NCI-H128 (cell line): ENCODE results near the gene NCLN.

Experiments used
- DNase-seq: peaks from one replicate; lab custom pipeline; 2025; ENCODE audit not compliant: unreplicated experiment; lab: John Stamatoyannopoulos, UW

The NCLN gene, protein sequence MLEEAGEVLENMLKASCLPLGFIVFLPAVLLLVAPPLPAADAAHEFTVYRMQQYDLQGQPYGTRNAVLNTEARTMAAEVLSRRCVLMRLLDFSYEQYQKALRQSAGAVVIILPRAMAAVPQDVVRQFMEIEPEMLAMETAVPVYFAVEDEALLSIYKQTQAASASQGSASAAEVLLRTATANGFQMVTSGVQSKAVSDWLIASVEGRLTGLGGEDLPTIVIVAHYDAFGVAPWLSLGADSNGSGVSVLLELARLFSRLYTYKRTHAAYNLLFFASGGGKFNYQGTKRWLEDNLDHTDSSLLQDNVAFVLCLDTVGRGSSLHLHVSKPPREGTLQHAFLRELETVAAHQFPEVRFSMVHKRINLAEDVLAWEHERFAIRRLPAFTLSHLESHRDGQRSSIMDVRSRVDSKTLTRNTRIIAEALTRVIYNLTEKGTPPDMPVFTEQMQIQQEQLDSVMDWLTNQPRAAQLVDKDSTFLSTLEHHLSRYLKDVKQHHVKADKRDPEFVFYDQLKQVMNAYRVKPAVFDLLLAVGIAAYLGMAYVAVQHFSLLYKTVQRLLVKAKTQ

DNA sequence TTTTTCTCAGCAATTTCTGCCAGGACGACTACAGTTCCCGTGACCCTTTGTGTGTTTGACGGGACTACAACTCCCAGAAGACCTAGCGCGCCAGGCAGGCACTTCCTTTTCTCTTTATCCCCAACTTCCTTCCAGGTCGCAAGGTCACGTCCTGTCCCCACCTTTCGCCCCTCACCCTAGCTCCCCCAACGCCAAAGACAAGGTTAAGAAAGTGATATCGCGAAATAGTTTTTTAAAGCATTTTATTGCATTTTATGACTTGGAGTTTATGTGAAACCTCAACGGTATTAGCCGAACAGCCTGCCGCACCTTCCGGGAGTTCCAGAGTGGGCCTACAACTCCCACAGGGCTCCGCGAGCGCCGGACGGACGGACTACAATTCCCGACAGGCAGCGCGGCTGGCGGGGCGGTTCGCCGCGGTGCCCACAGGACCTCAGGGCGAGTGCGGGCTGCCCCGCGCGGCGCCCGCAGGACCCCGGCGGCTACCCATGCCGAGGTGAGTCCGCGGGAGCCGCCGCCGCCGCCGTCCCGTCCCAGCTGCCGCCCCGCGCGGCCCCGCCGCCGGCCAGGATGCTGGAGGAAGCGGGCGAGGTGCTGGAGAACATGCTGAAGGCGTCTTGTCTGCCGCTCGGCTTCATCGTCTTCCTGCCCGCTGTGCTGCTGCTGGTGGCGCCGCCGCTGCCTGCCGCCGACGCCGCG lies at the start of gene NCLN:
Gene NCLN, plus strand, starts transcription at position 470 of the 699 bp plus-strand sequence. Its CDS starts 101 bp downstream, at position 571.
- peak; percentile 86 for DNase-seq

DNA sequence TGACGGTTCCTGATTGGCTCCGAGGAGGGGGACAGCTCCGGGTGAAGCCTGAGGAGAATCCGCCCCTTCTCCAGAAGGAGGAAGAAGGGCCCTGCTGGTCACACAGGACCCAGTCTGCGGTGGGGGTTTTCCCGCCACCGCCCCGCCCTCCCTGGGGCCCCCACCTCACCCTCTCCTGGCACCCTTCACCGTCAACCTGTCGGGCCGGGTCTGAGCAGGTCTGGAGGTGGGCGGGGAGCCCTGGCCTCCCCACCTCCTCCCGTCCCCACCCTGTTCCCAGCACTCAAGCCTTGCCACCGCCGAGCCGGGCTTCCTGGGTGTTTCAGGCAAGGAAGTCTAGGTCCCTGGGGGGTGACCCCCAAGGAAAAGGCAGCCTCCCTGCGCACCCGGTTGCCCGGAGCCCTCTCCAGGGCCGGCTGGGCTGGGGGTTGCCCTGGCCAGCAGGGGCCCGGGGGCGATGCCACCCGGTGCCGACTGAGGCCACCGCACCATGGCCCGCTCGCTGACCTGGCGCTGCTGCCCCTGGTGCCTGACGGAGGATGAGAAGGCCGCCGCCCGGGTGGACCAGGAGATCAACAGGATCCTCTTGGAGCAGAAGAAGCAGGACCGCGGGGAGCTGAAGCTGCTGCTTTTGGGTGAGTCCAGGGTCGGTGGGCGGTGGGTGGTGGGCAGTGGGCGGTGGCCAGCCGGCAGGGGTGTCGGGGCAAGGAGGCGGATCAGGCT lies 49.6 kb upstream of the NCLN start, which contains the start of gene GNA15:
Gene GNA15, plus strand, starts transcription at position 73 of the 723 bp plus-strand sequence. Its CDS starts 418 bp downstream, at position 491.
- no peak for DNase-seq

DNA sequence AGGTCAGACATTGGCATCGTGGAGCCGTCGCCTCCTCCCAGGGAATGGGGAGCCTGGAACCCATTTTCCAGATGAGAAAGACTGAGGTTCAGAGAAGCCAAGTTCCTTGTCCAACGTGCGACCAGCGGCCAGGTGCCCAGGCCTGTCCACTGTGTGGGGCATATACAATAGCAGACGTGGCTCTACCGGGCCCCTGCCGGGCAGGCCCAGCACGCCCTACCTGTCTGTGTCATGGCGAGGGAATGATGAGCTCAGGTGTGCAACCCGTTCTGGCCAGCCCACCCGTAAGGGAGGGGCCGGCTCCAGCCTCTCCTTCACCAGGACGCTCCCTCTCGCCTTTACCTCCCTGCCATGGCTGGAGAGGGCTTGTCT lies 49.1 kb upstream of the NCLN start:
- no peak for DNase-seq

DNA sequence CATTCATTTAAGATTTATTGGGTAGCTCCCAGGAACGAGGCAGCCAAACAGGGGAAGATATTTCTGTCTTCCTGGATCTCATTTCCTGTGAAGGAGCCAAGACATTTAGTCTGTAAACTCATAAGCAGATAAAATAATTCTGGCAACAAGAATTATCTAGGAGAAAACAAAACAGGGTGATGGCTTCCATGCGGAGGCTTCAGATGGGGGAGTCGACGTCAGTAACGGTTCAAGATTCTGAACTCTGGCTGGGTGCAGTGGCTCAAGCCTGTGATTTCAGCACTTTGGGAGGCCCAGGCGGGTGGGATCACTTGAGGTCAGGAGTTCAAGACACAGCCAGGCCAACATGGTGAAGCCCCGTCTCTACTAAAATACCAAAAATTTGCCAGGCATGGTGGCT lies 48.6 kb upstream of the NCLN start:
- no peak for DNase-seq

DNA sequence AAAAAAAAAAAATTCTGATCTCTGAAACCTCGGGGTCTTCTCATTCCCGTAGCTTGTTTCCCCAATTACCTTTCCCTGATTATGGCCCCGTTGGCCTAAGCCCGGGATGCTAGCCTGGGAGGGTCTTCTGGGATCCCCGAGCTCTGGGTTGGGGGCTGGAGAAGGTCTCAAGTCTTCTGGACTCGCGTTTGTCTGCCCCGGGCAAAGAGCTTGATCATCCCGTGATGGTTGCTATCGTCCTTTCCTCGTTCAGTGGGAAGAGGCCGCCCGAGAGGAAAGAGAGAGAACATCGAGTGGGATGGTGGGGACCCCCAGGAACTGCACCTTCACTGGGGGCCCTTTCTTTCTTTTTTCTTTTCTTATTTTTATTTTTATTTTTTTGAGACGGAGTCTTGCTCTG lies 47.5 kb upstream of the NCLN start:
- no peak for DNase-seq

DNA sequence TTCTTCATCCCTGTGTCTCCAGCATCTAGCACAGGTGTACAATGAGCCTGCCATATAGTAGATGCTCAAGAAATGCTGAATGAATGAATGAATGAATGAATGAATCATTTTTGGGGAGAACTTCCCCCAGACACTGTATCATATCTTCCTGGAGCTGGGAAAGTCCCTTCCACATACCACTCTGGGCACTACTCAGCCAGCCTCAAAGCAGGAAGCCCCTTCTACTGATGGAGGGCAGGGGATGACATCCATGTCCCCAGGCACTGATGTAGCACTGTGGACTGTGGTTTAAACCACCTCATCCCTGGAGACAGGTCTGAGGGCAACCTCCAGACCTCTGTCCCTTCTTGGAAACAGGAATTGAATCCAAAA lies 45.1 kb upstream of the NCLN start:
- no peak for DNase-seq

DNA sequence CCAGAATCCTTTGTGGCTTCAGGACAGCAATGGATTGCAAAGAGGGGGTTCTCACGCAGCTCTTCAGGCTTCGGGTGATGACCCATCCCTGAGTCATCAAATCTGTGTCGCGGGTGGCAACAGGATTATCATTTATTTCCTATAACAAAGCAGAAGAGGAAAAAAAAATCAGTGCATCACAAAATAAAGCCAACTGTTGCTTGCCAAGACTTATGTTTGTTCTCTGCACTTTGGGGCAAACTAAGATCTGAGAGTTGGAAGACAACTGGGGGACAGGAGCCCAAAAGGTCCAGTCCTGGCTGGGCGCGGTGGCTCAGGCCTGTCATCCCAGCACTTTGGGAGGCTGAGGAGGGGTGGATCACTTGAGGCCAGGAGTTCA lies 43.4 kb upstream of the NCLN start:
- no peak for DNase-seq

DNA sequence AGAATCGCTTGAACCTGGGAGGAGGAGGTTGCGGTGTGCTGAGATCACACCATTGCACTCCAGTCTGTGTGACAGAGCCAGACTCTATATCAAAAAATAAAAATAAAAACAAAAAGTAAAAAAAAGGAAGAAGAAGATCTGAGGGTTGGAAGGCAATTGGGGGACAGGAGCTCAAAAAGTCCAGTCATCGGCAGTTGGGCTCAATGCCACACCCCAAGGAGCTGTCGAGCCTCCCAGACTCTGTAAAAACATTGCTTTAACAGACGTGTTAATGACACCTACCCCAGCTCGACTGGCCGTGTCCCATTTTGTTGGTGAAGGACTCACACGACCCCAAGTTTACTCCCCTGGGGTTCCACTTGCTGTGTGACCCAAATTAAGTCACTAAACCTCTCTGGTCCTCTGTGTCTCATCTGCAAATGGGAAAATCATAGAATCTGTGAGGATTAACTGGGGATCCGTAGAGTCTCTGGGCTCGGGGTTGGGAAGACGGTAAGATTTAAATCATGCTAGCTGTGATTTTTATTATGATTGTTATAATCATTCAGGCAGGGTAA lies 42.9 kb upstream of the NCLN start:
- DNase-seq, result no peak

DNA sequence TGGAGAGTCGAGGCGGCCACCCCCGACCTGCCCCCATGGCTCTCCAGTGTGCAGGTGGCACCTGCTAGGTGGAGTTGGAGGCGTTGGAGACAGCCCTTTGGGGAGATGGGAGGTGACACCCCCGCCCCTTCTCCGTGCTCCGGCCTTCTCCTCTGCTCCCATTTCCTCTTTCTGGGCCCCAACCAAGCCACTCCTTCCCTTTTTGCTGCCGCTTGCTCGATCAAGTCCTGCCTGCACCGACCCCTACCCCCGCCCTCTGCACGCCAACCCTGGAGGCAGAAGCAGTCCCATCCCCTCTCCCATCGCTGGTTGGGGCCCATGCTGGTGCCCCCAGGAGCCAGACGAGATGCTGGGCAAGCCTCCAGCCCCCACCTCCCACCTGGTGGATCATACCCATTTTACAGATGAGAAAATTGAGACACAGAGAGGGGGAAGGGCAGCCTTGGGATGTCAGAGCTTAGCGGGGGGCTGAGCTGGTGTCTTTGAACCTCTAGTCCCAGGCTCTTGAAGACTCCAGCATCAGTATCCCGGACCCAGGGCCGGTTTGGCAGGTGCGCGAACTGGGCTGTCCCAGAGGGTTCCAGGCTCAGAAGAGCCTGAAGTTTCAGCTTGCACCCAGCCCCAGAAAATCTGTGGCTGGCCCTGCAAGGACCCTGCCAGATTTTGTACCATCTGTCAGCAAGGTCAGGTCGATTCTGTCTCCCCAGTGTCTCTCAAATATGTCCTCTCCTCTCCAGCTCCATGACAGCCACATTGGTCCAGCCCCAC lies 39.6 kb upstream of the NCLN start:
- no peak for DNase-seq

DNA sequence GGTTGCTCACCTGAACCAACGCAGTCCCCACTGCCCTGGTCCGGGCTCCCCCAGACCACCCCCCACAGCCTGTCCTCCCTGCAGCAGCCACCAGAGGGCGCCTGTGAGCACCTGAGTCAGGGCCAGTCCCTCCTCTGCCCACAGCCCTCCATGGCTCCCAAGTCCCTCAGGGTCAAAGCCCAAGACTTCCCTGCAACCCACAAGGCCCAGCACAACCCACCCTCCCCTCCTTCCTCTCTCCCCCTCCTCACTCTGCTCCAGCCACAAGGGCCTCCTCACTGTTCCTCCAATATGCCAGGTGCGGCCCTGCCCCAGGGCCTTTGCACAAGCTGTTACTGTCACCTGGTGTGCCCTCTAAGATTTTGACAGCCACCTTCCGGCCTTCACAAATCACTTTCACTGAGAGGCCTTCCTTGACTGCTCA lies 39.0 kb upstream of the NCLN start:
- DNase-seq, result no peak

DNA sequence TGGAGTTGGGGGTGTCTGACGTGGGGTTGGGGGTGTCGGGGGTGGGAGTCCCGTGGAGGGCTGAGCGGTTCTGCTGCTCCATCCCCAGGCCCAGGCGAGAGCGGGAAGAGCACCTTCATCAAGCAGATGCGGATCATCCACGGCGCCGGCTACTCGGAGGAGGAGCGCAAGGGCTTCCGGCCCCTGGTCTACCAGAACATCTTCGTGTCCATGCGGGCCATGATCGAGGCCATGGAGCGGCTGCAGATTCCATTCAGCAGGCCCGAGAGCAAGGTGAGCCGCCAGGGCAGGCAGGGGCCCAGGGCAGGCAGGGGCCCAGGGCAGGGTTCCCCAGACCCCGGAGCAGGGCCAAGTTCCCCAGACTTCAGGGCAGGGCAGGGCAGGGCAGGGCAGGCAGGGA lies 37.2 kb upstream of the NCLN start:
- no peak for DNase-seq

DNA sequence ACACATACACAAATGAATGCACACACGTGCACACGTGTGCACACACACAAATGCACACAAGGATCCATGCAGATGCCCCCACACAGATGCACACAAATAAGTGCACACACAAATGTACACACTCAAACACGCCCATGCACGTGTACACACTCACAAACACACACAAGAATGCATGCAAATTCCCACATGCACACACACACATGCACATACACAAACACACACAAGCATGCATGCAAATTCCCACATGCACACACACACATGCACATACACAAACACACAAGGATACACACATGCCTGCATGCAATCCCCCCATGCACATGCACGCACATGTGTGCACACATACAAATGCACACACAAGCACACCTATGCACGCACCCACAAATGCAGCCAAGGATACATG lies 36.6 kb upstream of the NCLN start:
- no peak for DNase-seq

DNA sequence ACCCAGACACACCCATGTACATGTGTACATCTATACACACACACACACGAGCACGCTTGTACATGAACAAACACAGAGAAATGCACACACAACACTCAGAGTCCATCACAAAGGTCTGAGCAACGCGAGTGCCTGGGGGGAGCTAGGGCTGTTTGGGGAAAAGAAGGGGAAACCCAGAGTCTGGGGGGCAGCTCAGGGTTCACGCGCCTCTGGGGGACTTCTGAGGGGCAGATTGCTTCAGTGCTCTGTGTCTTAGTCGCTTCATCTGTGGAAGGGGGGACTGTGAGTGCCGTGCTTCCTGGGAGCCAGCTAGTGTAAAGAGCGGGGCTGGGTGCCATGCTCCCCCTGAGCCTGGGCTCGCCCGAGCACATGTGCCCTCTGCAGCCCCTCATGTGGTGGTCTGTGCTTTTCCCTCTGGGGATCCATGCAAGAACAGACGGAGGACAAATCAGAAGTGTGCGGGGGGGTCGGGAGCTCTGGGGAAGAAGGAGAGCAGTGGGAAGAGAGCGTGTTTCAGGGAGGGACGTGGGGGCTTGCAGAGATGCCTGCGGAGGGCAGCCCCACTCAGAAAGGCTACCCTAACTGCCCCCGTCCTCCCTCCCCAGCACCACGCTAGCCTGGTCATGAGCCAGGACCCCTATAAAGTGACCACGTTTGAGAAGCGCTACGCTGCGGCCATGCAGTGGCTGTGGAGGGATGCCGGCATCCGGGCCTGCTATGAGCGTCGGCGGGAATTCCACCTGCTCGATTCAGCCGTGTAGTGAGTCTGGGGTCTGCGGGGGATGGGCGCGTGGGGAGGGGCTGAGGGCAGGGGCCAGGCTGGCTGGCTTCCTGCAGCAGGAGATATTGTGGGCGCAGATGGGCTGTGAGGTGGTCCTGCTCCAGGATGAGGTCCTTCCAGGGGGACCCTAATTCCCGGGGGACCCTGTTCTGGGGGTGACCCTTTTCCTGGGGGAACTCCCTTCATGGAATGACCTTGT lies 35.9 kb upstream of the NCLN start:
- no peak for DNase-seq

DNA sequence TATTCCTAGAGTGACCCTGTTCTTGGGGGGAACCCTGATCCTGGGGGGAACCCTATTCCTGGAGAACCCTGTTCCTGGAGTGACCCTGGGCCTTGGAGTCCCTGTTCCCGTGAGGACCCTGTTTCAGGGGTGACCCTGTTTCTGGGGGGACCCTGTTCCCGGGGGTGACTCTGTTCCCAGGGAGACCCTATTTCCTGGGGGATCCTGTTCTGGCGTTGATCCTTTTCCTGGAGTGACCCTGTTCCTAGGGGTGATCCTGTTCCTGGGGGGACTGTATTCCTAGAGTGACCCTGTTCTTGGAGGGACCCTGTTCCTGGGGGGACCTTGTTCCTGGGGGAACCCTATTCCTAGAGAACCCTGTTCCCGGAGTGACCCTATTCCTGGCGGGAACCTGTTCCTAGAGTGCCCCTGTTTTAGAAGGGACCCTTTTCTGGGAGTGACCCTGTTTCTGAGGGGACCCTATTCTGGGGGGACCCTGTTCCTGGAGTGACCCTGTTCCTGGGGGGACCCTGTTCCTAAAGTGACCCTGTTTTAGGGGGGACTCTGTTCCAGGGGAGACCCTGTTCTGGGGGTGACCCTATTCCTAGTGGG lies 34.9 kb upstream of the NCLN start:
- DNase-seq, result no peak

DNA sequence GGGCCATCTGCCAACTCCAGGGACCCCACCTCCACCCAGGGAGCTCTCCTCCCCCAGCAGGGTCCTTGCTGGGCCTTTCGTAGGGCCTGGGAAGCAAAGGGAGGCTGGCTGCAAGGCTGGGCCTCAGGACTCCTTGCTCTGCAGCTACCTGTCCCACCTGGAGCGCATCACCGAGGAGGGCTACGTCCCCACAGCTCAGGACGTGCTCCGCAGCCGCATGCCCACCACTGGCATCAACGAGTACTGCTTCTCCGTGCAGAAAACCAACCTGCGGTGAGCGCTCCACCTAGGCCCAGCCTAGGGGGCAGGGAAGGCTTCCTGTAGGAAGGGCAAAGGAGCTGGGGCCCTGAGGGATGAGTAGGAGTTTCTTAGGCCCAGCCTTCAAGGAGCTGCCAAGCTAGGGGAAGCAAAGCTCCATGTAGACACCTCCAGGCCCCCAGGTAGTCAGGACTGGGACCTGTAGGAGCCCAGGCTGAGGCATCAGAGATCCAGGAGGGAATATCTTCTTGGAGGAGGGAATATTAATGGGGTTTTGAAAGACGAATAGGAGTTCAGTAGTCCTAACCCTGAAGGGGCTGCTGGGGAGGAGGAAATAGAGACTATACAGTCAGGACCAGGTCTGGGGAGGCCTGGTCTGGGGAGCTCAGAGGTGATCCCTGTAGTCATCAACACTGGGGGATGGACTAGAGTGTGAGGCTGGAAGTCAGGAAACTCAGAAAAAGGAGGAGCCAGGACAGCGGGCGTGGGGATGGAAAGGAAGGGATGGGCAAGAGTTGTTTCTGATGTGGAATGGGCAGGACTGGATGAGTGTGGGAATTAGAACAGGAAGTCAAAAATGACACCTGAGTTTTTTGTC lies 33.9 kb upstream of the NCLN start:
- no peak for DNase-seq

DNA sequence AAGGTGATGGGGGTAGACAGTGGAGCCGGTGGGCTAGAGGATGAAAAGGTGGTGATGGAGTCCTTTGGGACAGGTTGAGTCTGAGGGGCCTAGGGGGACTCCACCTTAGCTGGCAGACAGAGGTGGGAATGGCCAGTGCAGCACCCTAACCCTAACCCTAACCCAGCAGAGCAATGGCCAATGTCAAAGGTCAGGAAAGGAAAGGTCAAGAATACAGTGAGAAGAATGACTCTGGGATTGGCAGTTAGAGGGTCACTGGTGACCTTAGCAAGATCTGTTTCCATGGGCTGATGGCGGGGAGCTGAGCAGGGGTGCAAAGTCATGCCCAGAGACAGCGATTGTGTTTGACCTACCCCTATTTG lies 33.3 kb upstream of the NCLN start:
- no peak for DNase-seq

DNA sequence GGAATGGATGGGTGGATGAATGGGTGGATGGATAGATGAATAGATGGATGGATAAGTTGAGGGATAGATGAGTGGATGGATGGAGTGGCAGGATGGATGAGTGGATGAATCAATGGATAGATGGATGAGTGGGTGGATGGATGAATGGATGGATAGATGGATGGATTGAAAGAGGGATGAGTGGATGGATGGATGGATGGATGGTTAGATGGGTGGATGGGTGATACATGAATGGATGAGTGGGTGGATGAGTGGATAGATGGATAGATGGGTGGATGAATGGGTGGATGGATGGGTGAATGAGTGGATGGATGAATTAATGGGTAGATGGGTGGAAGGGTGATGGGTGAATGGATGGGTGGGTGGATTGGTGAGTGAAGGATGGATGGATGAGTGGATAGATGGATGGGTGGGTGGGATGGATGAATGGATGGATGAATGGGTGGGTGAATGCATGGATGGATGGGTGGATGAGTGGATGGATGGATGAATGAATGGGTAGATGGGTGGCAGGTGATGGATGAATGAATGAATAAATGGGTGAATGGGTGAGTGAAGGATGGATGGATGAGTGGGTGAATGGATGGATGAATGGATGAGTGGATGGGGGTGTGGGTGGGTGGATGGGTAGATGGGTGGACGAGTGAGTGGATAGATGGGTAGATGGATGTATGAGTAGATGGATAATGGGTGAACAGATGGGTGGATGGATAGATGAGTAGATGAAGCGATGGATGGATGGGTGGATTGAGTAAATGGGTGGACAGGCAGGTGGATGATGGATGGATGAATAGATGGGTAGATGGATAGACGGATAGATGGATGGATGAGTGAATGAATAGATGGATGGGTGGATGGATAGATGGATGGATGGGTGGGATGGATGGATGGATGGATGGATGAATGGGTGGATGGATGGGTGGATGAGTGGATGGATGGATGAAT lies 32.2 kb upstream of the NCLN start:
- DNase-seq, result no peak
